Neural cell (in vitro differentiated cells): ENCODE measurements around the gene PHLDB1. TPM values are rescaled to one million over a fixed set of nuclear protein-coding genes. Genes with fewer than 3 reads are reported as not detected.

Experiments used
- H2AFZ ChIP-seq: fragments of 200-600, 300-800 bp; sonication (generic), shearing (Covaris generic); 2 replicates; pipeline ENCODE4 v1.6.0; 2014; ENCODE audit warnings: low read depth, mild to moderate bottlenecking, antibody characterized with exemption, low read length, moderate library complexity
- H3F3A ChIP-seq: fragments of 200-600 bp; shearing (Covaris generic); 2 replicates; pipeline ENCODE4 v1.6.1; 2016; ENCODE audit warnings: mild to moderate bottlenecking, moderate library complexity, mixed read lengths, antibody characterized with exemption, low read length; ENCODE audit not compliant: insufficient read depth, poor library complexity, severe bottlenecking
- H3K27ac ChIP-seq: fragments of 200-600, 300-800 bp; sonication (generic), shearing (Covaris generic); 2 replicates; pipeline ENCODE4 v1.5.1; 2014; ENCODE audit warnings: mild to moderate bottlenecking, low read length, moderate library complexity
- H3K27me3 ChIP-seq: fragments of 300-800, 200-600 bp; sonication (generic), shearing (Covaris generic); 2 replicates; pipeline ENCODE4 v1.6.0; 2014; ENCODE audit warnings: mild to moderate bottlenecking, low read depth, low read length, moderate library complexity; ENCODE audit not compliant: insufficient read depth
- H3K36me3 ChIP-seq: fragments of 300-800, 200-600 bp; sonication (generic), shearing (Covaris generic); 2 replicates; pipeline ENCODE4 v1.5.1; 2014; ENCODE audit warnings: mild to moderate bottlenecking, antibody characterized with exemption, low read length, moderate library complexity; ENCODE audit not compliant: insufficient read depth
- H3K4me2 ChIP-seq: fragments of 300-800, 200-600 bp; sonication (generic), shearing (Covaris generic); 2 replicates; pipeline ENCODE4 v1.6.0; 2014; ENCODE audit warnings: mild to moderate bottlenecking, low read length
- H3K4me3 ChIP-seq: fragments of 300-800, 200-600 bp; sonication (generic), shearing (Covaris generic); 2 replicates; pipeline ENCODE4 v1.5.1; 2014; ENCODE audit warnings: mild to moderate bottlenecking, low read length, moderate library complexity
- H3K79me2 ChIP-seq: fragments of 200-600 bp; shearing (Covaris generic); replicated peaks from 2 replicates; pipeline ENCODE4 v1.6.0; 2014; ENCODE audit warnings: mild to moderate bottlenecking, low read length, moderate library complexity; ENCODE audit not compliant: insufficient read depth
- H3K9ac ChIP-seq: fragments of 300-800, 200-600 bp; sonication (generic), shearing (Covaris generic); 2 replicates; pipeline ENCODE4 v1.6.1; 2016; ENCODE audit warnings: mild to moderate bottlenecking, low read length, mixed read lengths
- H3K9me2 ChIP-seq: fragments of 200-600 bp; shearing (Covaris generic); 2 replicates; pipeline ENCODE4 v1.6.1; 2016; ENCODE audit warnings: mild to moderate bottlenecking, low read length, mixed read lengths; ENCODE audit not compliant: insufficient read depth
- H3K9me3 ChIP-seq: fragments of 200-600, 300-800 bp; sonication (generic), shearing (Covaris generic); 2 replicates; pipeline ENCODE4 v1.6.1; 2016; ENCODE audit warnings: mild to moderate bottlenecking, mixed run types, low read length, moderate library complexity, mixed read lengths
- H4K20me1 ChIP-seq: fragments of 200-600 bp; shearing (Covaris generic); 2 replicates; pipeline ENCODE4 v1.6.1; 2016; ENCODE audit warnings: mild to moderate bottlenecking, mixed run types; ENCODE audit not compliant: insufficient read depth
- EP300 ChIP-seq: fragments of 450-650 bp; conservative IDR thresholded peaks from 2 replicates; pipeline ENCODE4 v1.6.1; 2014; ENCODE audit warnings: antibody characterized with exemption, mild to moderate bottlenecking, moderate library complexity; ENCODE audit not compliant: poor library complexity, severe bottlenecking
- EZH2 ChIP-seq: fragments of 200-600, 300-800 bp; shearing (Covaris generic), sonication (generic); IDR thresholded peaks from 2 replicates; pipeline ENCODE4 v1.6.1; 2014; ENCODE audit warnings: antibody characterized with exemption, low read length, borderline replicate concordance, mild to moderate bottlenecking; ENCODE audit not compliant: insufficient read depth, poor library complexity, severe bottlenecking
- MXI1 ChIP-seq: fragments of 450-650 bp; conservative IDR thresholded peaks from 2 replicates; pipeline ENCODE4 v1.6.1; 2014; ENCODE audit warnings: antibody characterized with exemption, mild to moderate bottlenecking; ENCODE audit not compliant: poor library complexity, severe bottlenecking
- POLR2AphosphoS5 ChIP-seq: IDR thresholded peaks from 2 replicates; pipeline ENCODE4 v1.6.1; 2012
- RAD21 ChIP-seq: fragments of 450-650 bp; conservative IDR thresholded peaks from 2 replicates; pipeline ENCODE4 v1.6.1; 2014; ENCODE audit warnings: antibody characterized with exemption, mild to moderate bottlenecking, moderate library complexity
- SMC3 ChIP-seq: fragments of 450-650 bp; conservative IDR thresholded peaks from 2 replicates; pipeline ENCODE4 v1.6.1; 2014; ENCODE audit warnings: antibody characterized with exemption, mild to moderate bottlenecking, moderate library complexity; ENCODE audit not compliant: poor library complexity
- TAF1 ChIP-seq: IDR thresholded peaks from 2 replicates; pipeline ENCODE4 v1.6.1; 2012; ENCODE audit warnings: low read depth
- polyA plus RNA-seq: library from polyadenylated mRNA; depleted of rRNA; stranded (reverse); fragments of >200 nt; gene quantifications from 2 replicates; pipeline ENCODE4 v1.2.3, GENCODE V29; 2014
- TF ChIP-seq, protein P1 (sequence below): fragments of 450-650 bp; IDR thresholded peaks from 2 replicates; pipeline ENCODE4 v1.5.1; 2014; ENCODE audit warnings: antibody characterized with exemption, mild to moderate bottlenecking, moderate library complexity; ENCODE audit not compliant: poor library complexity, severe bottlenecking
- TF ChIP-seq, protein P2 (sequence below): IDR thresholded peaks from 2 replicates; pipeline ENCODE4 v1.6.1; 2012; ENCODE audit warnings: borderline replicate concordance

PHLDB1 gene
- polyA plus RNA-seq, 1 donor from 2014 or later = 114 TPM

DNA sequence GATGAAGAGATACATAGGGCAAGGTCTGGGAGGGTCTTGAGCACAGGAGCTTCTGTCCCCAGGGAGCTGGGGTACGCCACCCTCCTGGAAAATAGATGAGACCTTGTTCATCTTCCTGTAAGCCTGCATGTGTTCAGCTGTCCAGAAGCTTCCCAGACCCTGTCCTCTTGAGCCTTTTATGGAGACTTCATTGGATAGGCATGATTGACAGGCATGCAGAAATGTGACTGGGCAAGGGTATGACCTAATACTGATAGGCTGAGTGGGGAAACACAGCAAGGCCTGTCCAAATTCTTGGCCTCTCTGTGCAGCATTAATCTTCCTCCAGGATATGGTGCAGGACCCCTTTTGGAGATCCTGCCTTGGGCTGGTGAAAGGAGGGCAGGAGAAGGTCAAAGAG, 19.5 kb upstream of the PHLDB1 start:
- no peak overlapping the region for H3K4me3 ChIP-seq
- no peaks in the 10 kb centered on the region for H3K9me3 ChIP-seq
- no peaks in the 10 kb centered on the region for H3K9me2 ChIP-seq
- H3K4me2 ChIP-seq = no peak overlapping the region
- H4K20me1 ChIP-seq = no peaks in the 10 kb centered on the region
- H3K27me3 ChIP-seq = no peaks in the 10 kb centered on the region
- no peaks in the 10 kb centered on the region for H3F3A ChIP-seq
- H2AFZ ChIP-seq = no peak overlapping the region
- TF ChIP-seq, protein P1, sequence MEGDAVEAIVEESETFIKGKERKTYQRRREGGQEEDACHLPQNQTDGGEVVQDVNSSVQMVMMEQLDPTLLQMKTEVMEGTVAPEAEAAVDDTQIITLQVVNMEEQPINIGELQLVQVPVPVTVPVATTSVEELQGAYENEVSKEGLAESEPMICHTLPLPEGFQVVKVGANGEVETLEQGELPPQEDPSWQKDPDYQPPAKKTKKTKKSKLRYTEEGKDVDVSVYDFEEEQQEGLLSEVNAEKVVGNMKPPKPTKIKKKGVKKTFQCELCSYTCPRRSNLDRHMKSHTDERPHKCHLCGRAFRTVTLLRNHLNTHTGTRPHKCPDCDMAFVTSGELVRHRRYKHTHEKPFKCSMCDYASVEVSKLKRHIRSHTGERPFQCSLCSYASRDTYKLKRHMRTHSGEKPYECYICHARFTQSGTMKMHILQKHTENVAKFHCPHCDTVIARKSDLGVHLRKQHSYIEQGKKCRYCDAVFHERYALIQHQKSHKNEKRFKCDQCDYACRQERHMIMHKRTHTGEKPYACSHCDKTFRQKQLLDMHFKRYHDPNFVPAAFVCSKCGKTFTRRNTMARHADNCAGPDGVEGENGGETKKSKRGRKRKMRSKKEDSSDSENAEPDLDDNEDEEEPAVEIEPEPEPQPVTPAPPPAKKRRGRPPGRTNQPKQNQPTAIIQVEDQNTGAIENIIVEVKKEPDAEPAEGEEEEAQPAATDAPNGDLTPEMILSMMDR = no peak
- TF ChIP-seq RAD21 = no peak
- TF ChIP-seq EZH2 = no peak
- TF ChIP-seq SMC3 = no peak
- TF ChIP-seq TAF1 = no peak
- no peak for TF ChIP-seq POLR2AphosphoS5
- no peak for TF ChIP-seq EP300
- TF ChIP-seq, protein P2, sequence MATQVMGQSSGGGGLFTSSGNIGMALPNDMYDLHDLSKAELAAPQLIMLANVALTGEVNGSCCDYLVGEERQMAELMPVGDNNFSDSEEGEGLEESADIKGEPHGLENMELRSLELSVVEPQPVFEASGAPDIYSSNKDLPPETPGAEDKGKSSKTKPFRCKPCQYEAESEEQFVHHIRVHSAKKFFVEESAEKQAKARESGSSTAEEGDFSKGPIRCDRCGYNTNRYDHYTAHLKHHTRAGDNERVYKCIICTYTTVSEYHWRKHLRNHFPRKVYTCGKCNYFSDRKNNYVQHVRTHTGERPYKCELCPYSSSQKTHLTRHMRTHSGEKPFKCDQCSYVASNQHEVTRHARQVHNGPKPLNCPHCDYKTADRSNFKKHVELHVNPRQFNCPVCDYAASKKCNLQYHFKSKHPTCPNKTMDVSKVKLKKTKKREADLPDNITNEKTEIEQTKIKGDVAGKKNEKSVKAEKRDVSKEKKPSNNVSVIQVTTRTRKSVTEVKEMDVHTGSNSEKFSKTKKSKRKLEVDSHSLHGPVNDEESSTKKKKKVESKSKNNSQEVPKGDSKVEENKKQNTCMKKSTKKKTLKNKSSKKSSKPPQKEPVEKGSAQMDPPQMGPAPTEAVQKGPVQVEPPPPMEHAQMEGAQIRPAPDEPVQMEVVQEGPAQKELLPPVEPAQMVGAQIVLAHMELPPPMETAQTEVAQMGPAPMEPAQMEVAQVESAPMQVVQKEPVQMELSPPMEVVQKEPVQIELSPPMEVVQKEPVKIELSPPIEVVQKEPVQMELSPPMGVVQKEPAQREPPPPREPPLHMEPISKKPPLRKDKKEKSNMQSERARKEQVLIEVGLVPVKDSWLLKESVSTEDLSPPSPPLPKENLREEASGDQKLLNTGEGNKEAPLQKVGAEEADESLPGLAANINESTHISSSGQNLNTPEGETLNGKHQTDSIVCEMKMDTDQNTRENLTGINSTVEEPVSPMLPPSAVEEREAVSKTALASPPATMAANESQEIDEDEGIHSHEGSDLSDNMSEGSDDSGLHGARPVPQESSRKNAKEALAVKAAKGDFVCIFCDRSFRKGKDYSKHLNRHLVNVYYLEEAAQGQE = no peak
- no peak for TF ChIP-seq MXI1
- H3K36me3 ChIP-seq = no peaks in the 10 kb centered on the region
- H3K9ac ChIP-seq = no peak overlapping the region
- H3K27ac ChIP-seq = no peak overlapping the region
- H3K79me2 ChIP-seq = no peaks in the 10 kb centered on the region

DNA sequence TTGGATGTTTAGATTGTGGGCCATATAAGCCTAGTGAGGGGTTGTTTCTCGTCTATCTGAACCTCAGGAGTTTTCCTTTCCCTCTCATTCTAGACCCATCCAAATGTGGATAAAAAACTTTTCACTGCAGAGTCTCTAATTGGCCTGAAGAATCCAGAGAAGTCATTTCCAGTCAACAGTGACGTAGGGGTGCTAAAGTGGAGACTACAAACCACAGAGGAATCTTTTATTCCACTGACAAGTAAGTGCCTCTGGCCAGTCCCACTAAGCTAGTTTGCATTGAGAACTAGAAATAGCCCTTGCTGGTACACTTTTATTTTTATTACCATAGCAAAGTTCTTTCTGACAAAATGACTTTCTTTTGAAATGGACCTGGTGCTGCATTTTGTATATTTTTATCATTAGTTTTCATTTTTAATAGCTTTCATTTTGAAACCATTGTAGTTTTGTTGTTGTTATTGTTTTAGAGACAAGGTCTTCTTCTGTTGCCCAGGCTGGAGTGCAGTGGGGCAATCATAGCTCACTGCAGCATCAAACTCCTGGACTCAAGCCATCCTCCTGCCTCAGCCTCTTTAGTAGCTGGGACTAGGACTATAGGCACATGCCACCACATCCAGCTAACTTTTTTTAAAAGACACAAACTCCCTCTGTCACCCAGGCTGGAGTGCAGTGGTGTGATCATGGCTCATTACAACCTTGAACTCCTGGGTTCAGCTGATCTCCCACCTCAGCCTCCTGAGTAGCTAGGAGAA, 14.6 kb upstream of the PHLDB1 start:
- Histone ChIP-seq H3K36me3 (no peaks in the 10 kb centered on the region), H3K79me2 (no peaks in the 10 kb centered on the region), H3K4me3 (no peak overlapping the region), H3K9me2 (no peaks in the 10 kb centered on the region), H3K9me3 (no peaks in the 10 kb centered on the region), H4K20me1 (no peaks in the 10 kb centered on the region), H3F3A (no peaks in the 10 kb centered on the region), H3K9ac (no peak overlapping the region), H2AFZ (no peak overlapping the region), H3K27me3 (no peaks in the 10 kb centered on the region), H3K4me2 (no peak overlapping the region), H3K27ac (no peak overlapping the region)
- TF ChIP-seq SMC3 = no peak
- no peak for TF ChIP-seq EZH2
- TF ChIP-seq EP300 = no peak
